ACHN (cell line): ENCODE measurements around the gene CD86.
A peak's percentile ranks its signal among the peaks of the same experiment; 100 is the strongest.

Experiments
- DNase-seq: peaks from one replicate; pipeline ENCODE4 v3.0.0-alpha.2; 2015
- in situ Hi-C: cut with HindIII; loops from 2 replicates; pipeline ENCODE4 v1.10.0; 2017; ENCODE audit warnings: low sequenced_read_pairs, low pct_ligation_motif_present, low pct_unique_long_range_greater_than_20kb

Gene CD86

GRCh38 chr3:122082357-122082756 lies 27.2 kb downstream of the CD86 start:
- in situ Hi-C loops = no loop called here
- no peak for DNase-seq

GRCh38 chr3:122084799-122085198 lies 29.6 kb downstream of the CD86 start:
- in situ Hi-C loops = no loop called here

GRCh38 chr3:122085673-122086072 lies 30.5 kb downstream of the CD86 start:
- in situ Hi-C loops = no loop called here
- DNase-seq = no peak

More at GRCh38 chr3:122084799-122085198, 29.6 kb downstream of the CD86 start:
- no peak for DNase-seq

GRCh38 chr3:122088531-122088930 lies 33.4 kb downstream of the CD86 start:
- in situ Hi-C loops = no loop called here

GRCh38 chr3:122091602-122092295 lies 36.6 kb downstream of the CD86 start:
- in situ Hi-C loops = no loop called here
- DNase-seq = no peak

More at GRCh38 chr3:122088531-122088930, 33.4 kb downstream of the CD86 start:
- DNase-seq = no peak

GRCh38 chr3:122092460-122093165 lies 37.5 kb downstream of the CD86 start:
- in situ Hi-C loops = no loop called here
- peak; percentile 48 for DNase-seq

- no peak for DNase-seq
Observed at GRCh38 chr3:122094125-122094524, 39.0 kb downstream of the CD86 start.

GRCh38 chr3:122094693-122095092 lies 39.5 kb downstream of the CD86 start:
- in situ Hi-C loops = no loop called here
- no peak for DNase-seq

More at GRCh38 chr3:122094125-122094524, 39.0 kb downstream of the CD86 start:
- in situ Hi-C loops = no loop called here

GRCh38 chr3:122097141-122097540 lies 42.0 kb downstream of the CD86 start:
- in situ Hi-C loops = no loop called here
- no peak for DNase-seq

- in situ Hi-C loops = no loop called here
- no peak for DNase-seq
Observed at GRCh38 chr3:122098611-122099010, 43.4 kb downstream of the CD86 start.

- DNase-seq = no peak
- in situ Hi-C loops = no loop called here
Observed at GRCh38 chr3:122099255-122099654, 44.1 kb downstream of the CD86 start.

GRCh38 chr3:122100083-122100482 lies 44.9 kb downstream of the CD86 start:
- in situ Hi-C loops = no loop called here
- no peak for DNase-seq

GRCh38 chr3:122100591-122101463 lies 45.7 kb downstream of the CD86 start:
- in situ Hi-C loops = no loop called here
- DNase-seq = no peak

GRCh38 chr3:122101646-122102045 lies 46.5 kb downstream of the CD86 start:
- DNase-seq = peak; percentile 74
- in situ Hi-C loops = no loop called here

- no peak for DNase-seq
- in situ Hi-C loops = no loop called here
Observed at GRCh38 chr3:122102191-122102935, 47.2 kb downstream of the CD86 start.

- in situ Hi-C loops = no loop called here
- no peak for DNase-seq
Observed at GRCh38 chr3:122103821-122104514, 48.8 kb downstream of the CD86 start.

GRCh38 chr3:122104515-122105194 lies 49.5 kb downstream of the CD86 start:
- DNase-seq = no peak
- in situ Hi-C loops = no loop called here
